ENCODE measurements around the gene SVOP.
"Not testable (repeated sequence)": the region's sequence is repeated elsewhere in the genome, so short reads cannot be mapped to it uniquely, and the experiment has no call there.

SVOP gene

DNA sequence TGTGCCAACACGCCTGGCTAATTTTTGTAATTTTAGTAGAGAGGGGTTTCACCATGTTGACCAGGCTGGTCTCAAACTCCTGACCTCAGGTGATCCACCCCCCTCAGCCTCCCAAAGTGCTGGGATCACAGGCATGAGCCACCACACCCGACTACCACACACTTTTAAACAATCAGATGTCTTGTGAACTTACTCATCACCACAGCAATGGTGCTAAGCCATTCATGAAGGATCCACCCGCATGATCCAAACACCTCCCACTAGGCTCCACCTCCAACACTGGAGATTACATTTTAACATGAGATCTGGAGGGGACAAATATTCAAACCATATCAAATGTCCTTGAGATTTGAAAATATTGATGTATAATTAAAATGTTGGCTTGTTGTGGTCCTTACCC, 7.8 kb upstream of the SVOP start:
- not testable (repeated sequence) for DNase-seq

DNA sequence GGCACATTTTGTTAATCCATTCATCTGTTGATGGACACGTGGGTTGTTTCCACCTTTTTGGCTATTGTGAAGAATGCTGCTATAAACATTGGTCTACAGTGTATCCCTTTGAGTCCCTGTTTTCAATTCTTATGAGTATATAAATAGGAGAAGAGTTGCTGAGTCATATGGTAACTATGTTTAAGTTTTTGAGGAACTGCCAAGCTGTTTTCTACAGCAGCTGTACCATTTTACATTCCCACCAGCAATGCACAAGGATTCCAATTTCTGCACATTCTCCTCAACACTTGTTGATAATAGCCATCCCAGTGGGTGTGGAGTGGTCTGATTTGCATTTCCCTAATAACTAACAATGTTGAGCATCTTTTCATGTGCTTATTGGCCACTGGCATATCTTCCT, 6.9 kb upstream of the SVOP start:
- DNase-seq, result no peak

DNA sequence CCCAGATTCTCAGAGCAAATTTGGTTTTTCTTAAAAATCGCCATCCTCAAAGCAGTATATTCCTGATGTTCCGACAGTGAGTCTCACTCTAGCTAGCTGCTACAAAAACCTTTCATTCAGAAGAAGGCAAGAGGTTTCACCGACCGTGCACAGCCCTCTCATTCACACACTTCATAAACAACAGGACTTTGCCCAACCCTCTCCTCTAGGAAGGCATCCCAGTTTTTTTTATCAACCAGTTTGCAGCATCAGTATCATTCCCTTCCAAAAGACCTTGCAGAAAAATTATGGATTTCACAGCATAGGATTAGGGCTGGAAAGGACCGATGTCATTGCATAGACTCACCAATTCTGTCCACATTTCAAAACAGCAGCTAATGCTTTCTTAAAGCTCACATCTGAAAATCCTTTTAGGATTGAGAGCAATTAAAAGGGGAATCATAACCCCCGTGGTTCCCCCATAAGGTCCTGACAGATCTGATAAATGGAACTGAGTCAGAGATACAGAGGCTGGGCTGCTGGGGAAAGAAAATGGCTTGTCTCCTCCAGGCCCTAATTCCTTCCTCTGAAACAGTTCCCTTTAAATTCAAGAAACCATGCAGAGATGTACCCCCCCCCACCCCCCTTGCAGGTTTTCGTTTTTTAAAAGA, 597 bp downstream of the SVOP start:
- no peak for DNase-seq

DNA sequence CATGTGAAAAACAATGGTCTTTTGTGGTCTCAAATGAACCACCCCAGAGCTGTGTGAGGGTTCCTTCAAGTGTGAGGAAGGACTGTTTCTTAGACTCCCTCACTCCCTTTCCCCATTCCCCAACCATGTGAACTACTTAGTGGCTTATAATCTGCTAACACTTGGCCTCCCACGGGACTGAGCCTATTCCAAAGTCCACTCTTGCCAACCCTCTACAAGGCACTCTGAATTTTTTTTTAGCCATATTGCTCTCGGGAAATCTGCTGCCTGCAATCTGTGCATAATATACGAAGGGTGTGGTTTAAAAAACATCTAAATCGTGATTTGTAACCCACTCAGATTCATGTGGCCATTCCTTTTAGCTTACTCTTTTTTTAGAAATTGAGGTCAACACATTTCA, 2.6 kb downstream of the SVOP start:
- no peak for DNase-seq

DNA sequence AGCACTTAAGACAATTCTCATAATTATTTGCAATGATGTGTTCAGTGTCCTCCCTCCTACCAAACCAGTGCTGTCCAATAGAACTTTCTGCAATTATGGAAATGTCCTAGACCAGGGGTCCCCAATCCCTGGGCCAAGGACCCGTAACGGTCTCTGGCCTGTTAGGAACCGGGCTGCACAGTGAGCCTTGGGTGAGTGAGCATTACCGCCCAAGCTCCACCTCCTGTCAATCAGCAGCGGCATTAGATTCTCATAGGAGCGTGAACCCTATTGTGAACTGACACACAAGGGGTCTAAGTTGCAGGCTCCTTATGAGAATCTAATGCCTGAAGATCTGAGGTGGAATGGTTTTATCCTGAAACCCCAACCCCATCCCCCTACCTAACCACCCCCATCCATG, 3.9 kb downstream of the SVOP start:
- DNase-seq, result no peak

DNA sequence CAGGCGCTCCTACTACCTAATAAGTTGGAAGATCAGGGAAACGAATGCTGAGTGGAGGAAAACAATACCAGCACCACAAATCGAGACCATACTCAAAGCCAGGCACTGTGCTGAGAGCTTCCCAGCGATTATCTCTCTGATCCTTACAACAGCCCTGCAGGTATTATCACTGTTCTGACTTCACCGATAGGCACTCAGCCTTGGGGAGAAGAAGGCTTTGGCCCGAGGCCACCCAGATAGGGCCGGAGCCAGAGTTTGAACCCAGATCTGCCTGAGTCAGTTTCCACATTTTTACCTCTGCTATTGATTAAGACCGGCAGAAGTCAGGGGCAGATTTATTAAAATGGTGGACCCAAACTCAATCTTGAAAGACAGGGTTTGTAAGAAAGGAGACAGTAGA, 4.9 kb downstream of the SVOP start:
- no peak for DNase-seq

DNA sequence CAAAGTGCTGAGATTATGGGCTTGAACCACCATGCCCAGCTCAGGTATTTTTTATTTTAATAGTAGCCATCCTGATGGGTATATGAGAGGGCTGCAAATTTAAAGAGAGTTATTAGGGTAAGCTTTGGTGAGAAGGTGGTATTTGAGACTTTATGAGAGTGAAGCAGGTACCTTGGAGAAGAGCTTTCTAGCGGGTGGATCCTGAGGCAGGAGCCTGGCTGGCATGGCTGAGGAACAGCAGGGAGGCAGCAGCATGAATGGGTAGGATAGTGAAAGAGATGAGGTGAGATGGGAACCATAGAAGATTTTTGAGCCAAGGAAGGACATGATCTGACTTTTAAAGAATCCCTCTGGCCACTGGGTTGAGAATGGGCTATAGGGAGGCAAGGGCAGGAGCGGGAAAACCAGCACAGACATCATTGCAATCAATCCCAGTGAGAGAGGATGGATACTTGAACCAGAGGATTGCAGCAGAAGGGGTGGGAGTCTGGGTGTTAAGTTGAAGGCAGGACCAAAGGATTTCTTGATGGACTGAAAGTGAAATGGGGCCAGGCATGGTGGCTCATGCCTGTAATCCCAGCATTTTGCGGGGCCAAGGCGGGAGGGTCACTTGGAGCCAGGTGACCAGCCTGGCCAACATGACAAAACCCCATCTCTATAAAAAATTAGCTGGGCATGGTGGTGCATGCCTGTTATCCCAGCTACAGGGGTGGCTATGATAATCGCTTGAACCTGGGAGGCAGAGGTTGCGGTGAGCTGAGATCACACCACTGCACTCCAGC, 5.7 kb downstream of the SVOP start:
- DNase-seq, result no peak

DNA sequence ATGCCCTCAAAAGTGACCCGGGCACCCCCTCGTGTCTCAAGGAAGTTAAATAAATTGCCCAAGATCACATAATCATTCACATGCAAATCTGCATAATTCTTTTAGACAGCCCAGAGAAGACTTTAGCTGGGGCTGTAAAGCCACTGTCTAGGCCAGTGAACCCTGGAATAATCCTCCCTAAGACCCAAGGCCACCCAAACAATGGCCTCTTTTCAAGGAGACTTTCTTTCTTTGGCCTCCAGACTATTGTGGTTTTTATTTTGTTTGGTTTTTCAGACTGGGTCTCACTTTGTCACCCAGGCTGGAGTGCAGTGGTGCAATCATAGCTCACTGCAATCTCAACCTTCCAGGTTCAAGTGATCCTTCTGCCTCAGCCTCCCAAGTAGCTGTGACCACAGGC, 10.6 kb downstream of the SVOP start:
- no peak for DNase-seq

DNA sequence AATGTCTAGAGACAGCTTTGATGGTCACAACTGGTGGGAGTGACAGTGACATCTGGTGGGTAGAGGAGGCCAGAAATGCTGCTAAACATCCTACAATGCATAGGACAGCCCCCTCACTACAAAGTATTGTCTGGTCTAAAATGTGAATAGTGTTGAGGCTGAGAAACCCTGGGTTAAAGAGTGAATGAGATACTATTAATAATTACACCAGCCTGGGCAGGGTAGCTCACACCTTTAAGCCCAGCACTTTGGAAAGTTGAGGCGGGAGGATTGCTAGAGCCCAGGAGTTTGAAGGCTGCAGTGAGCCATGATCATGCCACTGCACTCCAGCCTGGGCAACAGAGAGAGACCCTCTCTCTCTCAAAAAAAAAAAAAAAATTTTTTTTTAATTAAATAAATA, 11.1 kb downstream of the SVOP start:
- no peak for DNase-seq

DNA sequence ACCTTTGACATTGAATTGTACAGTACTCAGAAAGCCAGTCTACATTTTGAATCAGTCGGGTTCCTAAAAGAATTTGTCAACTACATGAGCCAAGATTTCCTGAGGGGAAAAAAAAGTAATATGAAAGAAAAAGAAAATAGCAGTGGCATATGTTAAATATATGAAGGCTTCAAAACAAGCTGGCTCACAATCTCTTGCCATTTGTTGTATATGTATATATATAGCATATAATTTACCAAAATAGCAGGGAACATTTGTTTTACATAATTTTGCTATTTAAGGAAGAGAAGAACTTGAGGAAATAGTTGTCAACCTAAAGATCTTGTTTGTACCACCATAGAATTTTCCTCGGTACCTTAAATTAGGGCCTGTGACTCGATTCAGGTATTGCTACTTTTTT, 16.9 kb downstream of the SVOP start:
- DNase-seq, result no peak

DNA sequence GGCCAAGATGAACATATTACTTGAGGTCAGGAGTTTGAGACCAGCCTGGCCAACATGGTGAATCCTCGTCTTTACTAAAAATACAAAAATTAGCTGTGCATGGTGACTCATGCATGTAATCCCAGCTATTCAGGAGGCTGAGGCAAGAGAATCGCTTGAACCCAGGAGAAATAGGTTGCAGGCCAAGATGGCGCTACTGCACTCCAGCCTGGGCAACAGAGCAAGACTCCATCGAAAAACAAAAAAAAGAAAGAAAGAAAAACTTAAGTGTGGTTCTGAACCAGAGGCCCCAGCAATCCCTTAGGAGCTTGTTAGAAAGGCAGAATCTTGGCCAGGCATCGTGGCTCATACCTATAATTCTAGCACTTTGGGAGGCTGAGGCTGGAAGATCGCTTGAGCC, 24.5 kb downstream of the SVOP start:
- no peak for DNase-seq

DNA sequence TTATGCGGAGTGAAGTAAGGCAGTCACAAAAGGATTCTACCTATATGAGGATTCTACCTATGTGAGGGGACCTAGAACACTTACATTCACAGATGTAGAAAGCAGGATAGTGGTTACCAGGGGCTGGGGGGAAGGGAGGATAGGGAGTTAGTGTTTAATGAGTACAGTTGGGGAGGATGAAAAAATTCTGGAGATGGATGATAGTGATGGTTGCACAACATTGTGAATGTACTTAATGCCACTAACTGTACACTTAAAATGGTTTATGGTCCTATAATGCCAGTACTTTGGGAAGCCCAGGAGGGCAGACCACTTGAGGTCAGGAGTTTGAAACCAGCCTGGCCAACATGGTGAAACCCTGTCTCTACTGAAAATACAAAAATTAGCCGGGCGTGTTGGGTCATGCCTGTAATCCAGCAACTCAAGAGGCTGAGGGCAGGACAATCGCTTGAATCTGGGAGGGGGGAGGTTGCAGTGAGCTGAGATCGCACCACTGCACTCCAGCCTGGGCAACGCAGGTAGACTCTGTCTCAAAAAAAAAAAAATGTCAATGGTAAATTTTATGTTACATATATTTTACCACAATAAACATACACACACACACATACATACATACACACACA, 25.4 kb downstream of the SVOP start:
- no peak for DNase-seq

DNA sequence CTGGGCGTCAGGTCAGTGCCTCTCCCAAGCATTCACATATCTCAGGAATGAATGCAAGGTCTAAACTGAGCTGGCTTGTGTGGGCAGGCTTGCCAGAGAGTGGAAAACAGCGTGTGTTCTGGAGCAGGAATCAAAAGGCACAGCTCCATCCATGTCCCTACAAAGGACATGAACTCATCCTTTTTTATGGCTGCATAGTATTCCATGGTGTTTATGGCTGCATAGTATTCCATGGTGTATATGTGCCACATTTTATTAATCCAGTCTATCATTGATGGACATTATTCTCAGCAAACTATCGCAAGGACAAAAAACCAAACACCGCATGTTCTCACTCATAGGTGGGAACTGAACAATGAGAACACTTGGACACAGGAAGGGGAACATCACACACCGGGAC, 30.8 kb downstream of the SVOP start:
- DNase-seq, result not testable (repeated sequence)

DNA sequence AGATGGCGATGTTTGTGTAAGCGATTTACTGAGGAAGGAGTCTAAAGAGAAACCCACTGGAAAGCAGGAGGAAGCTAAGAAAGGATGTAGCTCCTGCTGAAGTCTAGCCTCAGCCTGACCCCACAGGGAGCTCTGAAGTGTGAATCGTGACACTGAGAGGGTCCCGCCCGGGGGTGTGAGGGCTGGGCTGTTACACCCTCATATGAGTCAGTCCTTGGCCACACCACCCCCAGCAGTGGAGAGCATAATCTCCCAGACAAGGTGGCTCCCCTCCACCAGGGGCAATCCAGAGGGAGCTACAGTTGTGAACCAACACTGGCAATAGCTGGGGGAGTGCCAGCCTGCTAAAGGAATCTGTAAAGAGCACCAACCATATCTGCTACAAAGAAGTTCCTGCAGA, 31.5 kb downstream of the SVOP start:
- no peak for DNase-seq

DNA sequence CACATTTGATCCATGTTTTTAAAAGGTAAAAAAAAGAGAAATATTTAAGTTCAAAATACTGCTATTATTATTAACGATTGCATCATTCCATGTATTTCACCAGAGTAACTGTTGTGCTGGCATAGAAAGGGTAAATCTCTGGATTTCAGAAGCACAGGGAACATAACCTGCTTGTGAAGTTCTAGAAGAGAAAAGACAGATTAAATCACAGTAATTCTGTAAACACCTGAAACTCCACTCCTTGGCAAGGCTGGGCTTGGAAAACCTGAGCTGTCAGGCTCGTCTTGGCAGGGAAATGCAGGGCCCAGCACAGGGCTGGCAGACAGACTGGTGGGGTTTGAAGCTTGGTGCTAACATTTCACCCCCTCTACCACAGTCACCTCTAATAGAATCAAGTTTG, 35.1 kb downstream of the SVOP start:
- no peak for DNase-seq

DNA sequence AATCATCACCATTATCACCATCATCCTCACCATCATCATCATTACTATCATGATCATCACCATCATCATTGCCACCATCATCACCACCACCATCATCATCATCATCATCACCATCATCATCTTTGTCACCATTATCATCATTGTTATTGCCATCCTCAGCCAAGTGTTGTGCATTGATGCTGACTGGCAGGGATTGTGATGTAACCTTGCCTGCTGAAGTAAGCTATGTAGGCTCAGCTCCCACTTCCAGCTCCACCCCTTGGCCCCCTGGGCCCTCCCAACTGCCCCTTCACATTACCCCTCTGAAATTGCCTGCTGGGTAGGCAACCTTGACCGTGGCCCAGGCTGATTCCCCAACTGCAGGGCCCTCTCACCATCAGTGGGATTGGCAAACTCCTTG, 37.6 kb downstream of the SVOP start:
- DNase-seq, result no peak

DNA sequence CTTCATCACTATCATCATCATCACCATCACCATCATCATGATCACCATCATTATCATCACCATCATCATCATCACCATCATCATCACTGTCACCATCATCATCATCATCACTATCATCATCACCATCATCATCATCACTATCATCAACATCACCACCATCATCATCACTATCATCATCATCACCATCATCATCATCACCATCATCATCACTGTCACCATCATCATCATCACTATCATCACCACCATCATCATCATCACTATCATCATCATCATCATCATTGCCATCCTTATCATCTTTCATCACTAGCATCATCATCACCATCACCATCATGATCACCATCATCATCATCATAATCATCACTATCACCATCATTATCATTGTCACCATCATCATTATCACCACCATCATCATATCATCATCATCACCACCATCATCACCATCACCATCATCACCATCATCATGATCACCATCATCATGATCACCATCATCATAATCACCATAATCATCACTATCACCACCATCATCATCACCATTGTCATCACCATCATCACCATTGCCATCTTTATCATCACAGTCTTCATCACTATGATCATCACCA, 38.1 kb downstream of the SVOP start:
- no peak for DNase-seq

DNA sequence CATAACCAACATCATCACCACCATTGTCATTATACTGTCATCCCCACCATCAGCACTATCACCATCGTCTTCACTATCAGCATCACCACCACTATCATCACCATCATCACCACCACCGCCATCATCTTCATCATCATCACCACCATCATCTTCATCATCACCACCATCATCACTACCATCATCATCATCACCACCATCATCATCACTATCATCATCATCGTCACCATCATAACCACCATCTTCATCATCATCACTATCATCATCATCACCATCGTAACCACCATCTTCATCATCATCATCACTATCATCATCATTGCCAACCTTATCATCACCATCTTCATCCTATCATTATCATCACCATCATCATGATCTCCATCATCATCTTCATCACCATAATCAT, 39.0 kb downstream of the SVOP start:
- DNase-seq, result no peak

DNA sequence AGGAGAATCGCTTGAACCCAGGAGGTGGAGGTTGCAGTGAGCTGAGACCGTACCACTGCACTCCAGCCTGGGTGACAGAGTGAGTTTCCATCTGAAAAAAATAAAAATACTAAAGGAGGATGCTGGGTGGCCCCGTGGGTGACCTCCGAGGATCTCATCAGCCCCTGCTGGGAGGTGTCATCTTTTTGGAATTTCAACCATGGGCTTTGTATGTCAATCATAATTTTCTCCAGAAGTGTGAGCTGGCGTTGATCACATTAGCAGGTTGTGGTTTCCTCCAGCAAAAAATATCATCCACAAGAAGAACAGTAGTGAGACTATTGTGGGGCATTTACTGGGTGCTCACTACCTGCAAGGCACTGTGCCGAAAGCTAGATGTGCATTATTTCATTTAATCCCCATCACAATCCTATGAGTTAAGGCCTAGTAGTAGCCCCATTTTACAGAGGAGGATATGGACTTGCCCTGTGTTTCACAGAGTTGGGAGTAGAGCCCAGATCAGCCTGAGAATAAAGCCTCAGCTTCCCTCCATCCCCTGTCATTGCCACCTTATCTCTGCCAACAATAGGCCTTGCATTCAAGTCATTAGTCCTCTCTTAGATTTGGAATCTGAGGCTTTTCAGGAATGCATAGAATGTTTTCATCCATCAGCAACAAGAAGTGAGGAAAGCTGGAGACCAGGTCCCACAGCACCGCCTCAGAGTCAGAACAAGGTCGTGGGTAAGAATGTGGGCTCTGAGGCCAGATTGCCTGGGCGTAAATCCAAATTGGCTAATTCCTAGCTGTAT, 39.8 kb downstream of the SVOP start:
- no peak for DNase-seq

DNA sequence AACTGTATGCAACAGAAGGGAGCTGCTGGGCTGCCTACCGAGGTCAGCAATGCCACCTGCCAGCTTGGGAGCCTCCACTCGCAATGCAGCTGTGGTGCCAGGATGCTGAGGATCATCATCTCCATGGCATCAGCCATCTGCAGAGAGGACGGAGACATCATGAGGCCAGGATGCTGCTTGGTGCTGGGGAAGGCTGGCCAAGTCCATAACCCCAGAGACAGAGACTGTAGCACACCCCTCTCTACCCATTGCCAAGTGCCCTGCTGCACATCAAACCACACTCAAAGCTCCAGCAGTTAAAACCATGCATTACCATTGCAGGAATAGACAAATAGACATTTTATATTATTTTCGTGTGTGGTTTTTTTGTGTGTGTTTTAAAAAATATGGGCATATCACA, 43.5 kb downstream of the SVOP start:
- DNase-seq, result no peak

DNA sequence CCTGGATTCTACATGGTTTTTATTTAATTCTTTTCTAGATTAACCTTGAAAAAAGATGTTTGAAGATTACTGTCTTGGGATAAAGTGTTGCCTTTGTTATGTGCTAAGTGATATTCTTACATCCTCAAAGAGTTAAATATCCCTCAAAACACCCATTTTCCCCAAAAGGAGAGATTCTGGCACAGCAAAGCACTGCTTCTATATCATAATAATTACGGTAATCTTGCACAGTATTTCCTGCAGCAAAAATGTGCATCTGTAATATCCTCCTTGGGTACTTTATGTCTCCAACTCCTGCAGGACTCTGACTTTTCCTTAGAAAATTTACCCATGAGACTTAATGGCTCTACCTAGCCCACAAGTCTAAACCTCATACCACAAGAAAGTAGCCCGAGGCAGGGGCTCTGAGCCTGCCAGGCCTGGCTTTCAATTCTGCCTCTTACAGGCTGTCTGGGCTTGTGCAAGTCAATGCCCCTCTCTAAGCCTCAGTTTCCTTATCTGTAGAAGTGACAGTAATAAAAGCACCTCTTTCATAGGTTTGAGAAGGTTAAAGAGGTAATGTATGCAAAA, 45.8 kb downstream of the SVOP start:
- DNase-seq, result no peak

DNA sequence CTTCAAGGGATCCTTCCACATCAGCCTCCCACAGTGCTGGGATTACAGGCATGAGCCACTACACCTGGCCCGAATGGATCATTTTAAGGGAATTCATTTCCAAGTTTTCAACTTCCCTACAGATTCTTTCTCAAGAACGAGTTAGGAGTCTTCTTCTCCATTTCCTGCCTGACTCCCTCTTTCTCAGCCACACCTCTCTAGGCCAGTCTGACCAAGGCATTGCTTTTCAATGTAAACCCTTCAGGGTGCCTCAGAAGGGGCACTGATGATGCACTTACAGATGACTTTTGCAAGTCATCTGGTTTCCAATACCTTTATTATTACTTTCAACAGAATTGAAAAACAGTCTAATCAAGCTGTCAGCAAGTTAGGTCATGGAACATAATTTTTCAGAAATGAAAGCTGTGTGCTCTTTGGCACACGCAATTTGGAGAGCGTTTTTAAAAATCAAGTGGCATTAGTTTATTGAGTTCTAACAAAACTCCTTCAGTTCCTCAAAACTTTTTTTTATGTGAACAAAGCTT, 47.2 kb downstream of the SVOP start:
- no peak for DNase-seq

DNA sequence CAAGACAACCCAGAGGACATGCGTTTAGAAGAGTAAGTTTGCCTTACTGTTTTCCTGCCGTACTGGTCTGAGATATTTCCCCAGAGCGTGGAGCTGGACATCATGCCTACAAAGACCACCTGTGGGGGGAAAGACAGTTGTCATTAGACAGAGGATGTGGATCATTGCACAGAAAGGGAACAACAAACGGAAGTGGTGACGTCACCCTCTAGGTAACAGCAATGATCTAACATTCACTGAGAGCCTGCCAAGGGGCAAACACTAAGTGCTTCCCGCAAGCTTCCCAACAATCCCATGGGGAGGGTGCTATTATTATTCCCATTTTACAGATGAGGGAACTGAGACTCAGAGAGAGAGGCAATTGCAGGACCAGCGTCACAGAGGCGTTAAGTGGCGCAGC, 48.5 kb downstream of the SVOP start:
- no peak for DNase-seq

All from activated T-cell treated with anti-CD3 and anti-CD28 coated beads, Interleukin-2, amount 50 U/mL, for 48 hours (primary cell).